Tibial nerve (tissue), 4 donors: ENCODE measurements around the gene KIAA0753. TPM values are rescaled to one million over a fixed set of nuclear protein-coding genes. Genes with fewer than 3 reads are reported as not detected.

Experiments used
- DNase-seq, 2 donors: peaks; one replicate each; pipeline ENCODE4 v3.0.0-alpha.2; 2019; ENCODE audit warnings: low spot score in 2 of 2
- H3K27ac ChIP-seq, 4 donors: fragments of 200-600 bp; sonication (generic) in 3 of 4; one replicate each; pipeline ENCODE4 v1.5.1; 2017 to 2019; ENCODE audit warnings: mild to moderate bottlenecking in 1 of 4
- H3K27me3 ChIP-seq, 2 donors: fragments of 200-600 bp; sonication (generic) in 1 of 2; one replicate each; pipeline versions ENCODE4 v1.5.1 to v1.6.0; 2017 to 2019
- H3K36me3 ChIP-seq, 3 donors: fragments of 200-600 bp; sonication (generic); one replicate each; pipeline ENCODE4 v1.5.1; 2018 to 2019
- H3K4me1 ChIP-seq, 4 donors: fragments of 200-600 bp; sonication (generic) in 3 of 4; one replicate each; pipeline ENCODE4 v1.5.1; 2017 to 2019
- H3K4me3 ChIP-seq, 4 donors: fragments of 200-600 bp; sonication (generic) in 3 of 4; one replicate each; pipeline ENCODE4 v1.5.1; 2017 to 2019; ENCODE audit warnings: mild to moderate bottlenecking in 1 of 4, moderate library complexity in 1 of 4
- H3K9me3 ChIP-seq, 4 donors: fragments of 200-600 bp; sonication (generic) in 3 of 4; one replicate each; pipeline ENCODE4 v1.5.1; 2017 to 2019
- EP300 ChIP-seq, 2 donors: sonication (generic); formaldehyde crosslinking; IDR thresholded peaks; one replicate each; pipeline ENCODE4 v1.6.1; 2017; ENCODE audit warnings: antibody characterized with exemption in 2 of 2, mild to moderate bottlenecking in 1 of 2
- POLR2A ChIP-seq, 2 donors: fragments of 450-650 bp; IDR thresholded peaks; one replicate each; pipeline ENCODE4 v1.6.1; 2017; ENCODE audit warnings: antibody characterized with exemption in 2 of 2, mild to moderate bottlenecking in 2 of 2, moderate library complexity in 2 of 2
- WGBS, 2 donors: methylation state at CpG; one replicate each; pipeline ENCODE4 v1.1.5; 2018; 5-methylcytosine and 5-hydroxymethylcytosine counted together
- total RNA-seq, 4 donors: library from RNA; depleted of rRNA; stranded (reverse); fragments of >200 nt; gene quantifications; one replicate each; pipeline ENCODE4 v1.1.0, GENCODE V29; 2016
- TF ChIP-seq, protein P1 (sequence below), 5 experiments: fragments of 200-600 bp in 3 of 5; fragments of 450-650 bp in 2 of 5; sonication (generic) in 3 of 5; IDR thresholded peaks; one replicate each; pipeline ENCODE4 v1.5.1; 2016 to 2019; ENCODE audit warnings: antibody characterized with exemption in 5 of 5, mild to moderate bottlenecking in 3 of 5, moderate library complexity in 2 of 5

KIAA0753 gene
- total RNA-seq, 4 donors from 2014 or later, result 14.1 to 24.0 (median 16.9) TPM

DNA sequence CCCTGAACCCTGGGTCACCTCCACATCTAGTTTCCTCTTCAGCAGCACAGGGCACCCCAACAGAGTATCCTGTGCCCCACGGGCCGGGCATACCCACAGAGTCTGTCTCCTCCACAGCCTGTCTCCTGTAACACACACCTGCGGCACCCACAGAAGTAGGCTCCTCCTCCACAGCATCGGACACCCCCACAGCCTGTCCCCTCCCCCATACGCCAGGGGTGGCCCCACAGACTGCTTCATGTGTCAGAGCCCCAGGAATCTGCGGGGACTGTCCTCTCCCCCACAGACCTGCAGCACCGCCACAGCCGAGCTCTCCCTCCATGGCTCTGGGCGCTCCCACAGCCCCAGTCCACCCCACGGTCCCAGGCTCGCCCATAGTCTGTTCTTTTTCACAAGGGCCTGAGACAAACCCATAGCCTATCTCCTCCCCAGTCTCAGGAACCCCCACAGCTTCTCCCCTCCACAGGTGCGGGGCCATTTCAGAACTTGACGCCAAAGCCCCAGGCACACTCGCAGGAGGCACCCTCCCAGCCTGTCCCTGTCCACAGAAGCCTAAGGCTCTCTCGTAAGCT lies 1.4 kb downstream of the KIAA0753 start:
- Histone ChIP-seq H3K9me3 (no peaks in the 10 kb centered on the region), H3K4me1 (peaks cover 0 to 46% (median 16%) of the 10 kb centered on the region in 4 donors), H3K27ac (peak overlapping the region in 1 of 4 donors; percentile 86), H3K36me3 (peaks cover 0 to 26% (median 0%) of the 10 kb centered on the region in 3 donors), H3K4me3 (peak overlapping the region; percentile 46 to 93 (median 90)), H3K27me3 (no peaks in the 10 kb centered on the region)
- WGBS, 2 donors, result 48 to 50% methylated on average over 13 to 14 of the region's 15 CpGs
- TF ChIP-seq EP300 (IDR thresholded peaks at IDR 0.05) (no peak), POLR2A (IDR thresholded peaks at IDR 0.05) (no peak)
- TF ChIP-seq, protein P1, sequence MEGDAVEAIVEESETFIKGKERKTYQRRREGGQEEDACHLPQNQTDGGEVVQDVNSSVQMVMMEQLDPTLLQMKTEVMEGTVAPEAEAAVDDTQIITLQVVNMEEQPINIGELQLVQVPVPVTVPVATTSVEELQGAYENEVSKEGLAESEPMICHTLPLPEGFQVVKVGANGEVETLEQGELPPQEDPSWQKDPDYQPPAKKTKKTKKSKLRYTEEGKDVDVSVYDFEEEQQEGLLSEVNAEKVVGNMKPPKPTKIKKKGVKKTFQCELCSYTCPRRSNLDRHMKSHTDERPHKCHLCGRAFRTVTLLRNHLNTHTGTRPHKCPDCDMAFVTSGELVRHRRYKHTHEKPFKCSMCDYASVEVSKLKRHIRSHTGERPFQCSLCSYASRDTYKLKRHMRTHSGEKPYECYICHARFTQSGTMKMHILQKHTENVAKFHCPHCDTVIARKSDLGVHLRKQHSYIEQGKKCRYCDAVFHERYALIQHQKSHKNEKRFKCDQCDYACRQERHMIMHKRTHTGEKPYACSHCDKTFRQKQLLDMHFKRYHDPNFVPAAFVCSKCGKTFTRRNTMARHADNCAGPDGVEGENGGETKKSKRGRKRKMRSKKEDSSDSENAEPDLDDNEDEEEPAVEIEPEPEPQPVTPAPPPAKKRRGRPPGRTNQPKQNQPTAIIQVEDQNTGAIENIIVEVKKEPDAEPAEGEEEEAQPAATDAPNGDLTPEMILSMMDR (IDR thresholded peaks at IDR 0.05), result no peak
- DNase-seq, result no peak

DNA sequence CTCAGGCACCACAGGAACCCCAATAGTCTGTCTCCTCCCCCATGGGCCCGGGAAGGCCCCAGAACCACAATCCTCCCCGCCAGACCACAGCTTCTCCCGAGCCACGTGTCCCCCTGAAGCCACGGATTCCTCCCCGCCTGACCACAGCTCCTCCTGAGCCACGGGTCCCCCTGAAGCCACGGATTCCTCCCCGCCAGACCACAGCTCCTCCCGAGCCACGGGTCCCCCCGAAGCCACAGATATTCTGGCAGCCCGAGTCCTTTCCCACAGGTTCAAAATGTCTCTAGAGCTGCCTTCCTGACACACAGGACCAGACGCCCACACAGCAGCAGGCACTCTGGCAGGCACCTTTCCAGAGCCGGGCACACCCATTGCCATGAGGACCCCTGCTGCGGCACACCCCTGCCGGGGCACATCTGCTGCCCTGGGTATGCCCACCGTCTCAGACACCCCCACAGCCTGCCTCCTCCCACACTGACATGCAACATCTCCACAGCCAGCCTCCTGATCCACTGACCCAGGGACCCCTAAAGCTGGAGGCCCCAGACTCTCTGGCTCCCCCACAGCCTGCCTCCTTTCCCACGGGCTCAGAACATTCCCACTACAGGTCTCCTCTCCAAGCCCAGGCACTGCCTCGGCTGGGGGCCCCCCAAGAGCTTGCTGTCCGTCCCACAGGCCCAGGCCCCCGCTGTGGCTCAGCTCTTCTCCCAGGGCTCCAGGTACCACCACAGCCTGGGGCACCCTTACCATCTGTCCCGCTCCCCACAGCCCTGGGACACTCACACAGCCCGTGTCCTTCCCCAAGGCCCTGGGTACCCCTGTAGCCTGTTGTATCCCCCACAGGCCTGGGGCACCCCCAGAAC lies 2.2 kb downstream of the KIAA0753 start:
- TF ChIP-seq POLR2A (IDR thresholded peaks at IDR 0.05) (no peak), EP300 (IDR thresholded peaks at IDR 0.05) (no peak)
- TF ChIP-seq, protein P1 (IDR thresholded peaks at IDR 0.05), result no peak
- no peak for DNase-seq

DNA sequence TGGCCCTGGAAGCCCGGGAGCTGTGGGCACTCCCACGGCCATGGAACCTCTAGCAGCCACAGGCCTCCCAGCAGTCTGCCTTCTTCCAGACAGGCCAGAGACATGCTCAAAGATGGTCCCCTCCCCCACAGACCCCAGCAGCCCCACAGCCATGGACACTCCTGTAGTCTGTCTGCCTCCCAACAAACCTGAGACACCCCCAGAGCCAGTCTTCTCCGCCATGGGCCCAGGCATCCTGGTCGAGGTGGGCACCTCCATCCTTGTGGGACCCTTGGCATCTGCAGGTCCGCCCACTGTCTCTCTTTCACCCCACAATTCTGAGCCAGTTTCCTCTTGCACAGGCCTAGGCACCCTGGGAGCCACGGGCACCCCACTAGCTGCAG lies 3.1 kb downstream of the KIAA0753 start:
- TF ChIP-seq POLR2A (IDR thresholded peaks at IDR 0.05) (no peak), EP300 (IDR thresholded peaks at IDR 0.05) (no peak)
- TF ChIP-seq, protein P1 (IDR thresholded peaks at IDR 0.05), result no peak
- H3K4me3 ChIP-seq, result no peak overlapping the region
- WGBS, 2 donors, result 90 to 93% methylated on average over 6 of the region's 6 CpGs

More for the DNA sequence above, 2.2 kb downstream of the KIAA0753 start:
- Histone ChIP-seq H3K4me1 (peaks cover 0 to 46% (median 16%) of the 10 kb centered on the region in 4 donors), H3K4me3 (peak overlapping the region in 1 of 4 donors; percentile 90), H3K9me3 (no peaks in the 10 kb centered on the region), H3K27ac (no peak overlapping the region), H3K27me3 (no peaks in the 10 kb centered on the region), H3K36me3 (peaks cover 0 to 26% (median 0%) of the 10 kb centered on the region in 3 donors)
- WGBS, 2 donors, result 74 to 83% methylated on average over 24 of the region's 24 CpGs

GRCh38 chr17:6636616-6637457 lies 3.7 kb downstream of the KIAA0753 start:
- DNase-seq, result no peak
- peaks cover 0 to 32% (median 0%) of the 10 kb centered on the region in 3 donors for H3K36me3 ChIP-seq
- H3K4me1 ChIP-seq, result peaks cover 0 to 35% (median 14%) of the 10 kb centered on the region in 4 donors
- WGBS, 2 donors, result 86 to 89% methylated on average over 17 of the region's 17 CpGs
- no peaks in the 10 kb centered on the region for H3K9me3 ChIP-seq
- no peak for TF ChIP-seq EP300 (IDR thresholded peaks at IDR 0.05)
- TF ChIP-seq POLR2A (IDR thresholded peaks at IDR 0.05), result no peak
- TF ChIP-seq, protein P1 (IDR thresholded peaks at IDR 0.05), result no peak
- no peaks in the 10 kb centered on the region for H3K27me3 ChIP-seq
- no peak overlapping the region for H3K4me3 ChIP-seq
- H3K27ac ChIP-seq, result no peak overlapping the region

More for the DNA sequence above, 3.1 kb downstream of the KIAA0753 start:
- no peak for DNase-seq
- Histone ChIP-seq H3K27me3 (no peaks in the 10 kb centered on the region), H3K4me1 (peaks cover 0 to 41% (median 16%) of the 10 kb centered on the region in 4 donors), H3K36me3 (peaks cover 0 to 26% (median 0%) of the 10 kb centered on the region in 3 donors), H3K27ac (no peak overlapping the region), H3K9me3 (no peaks in the 10 kb centered on the region)
